Panc1 (cell line): ENCODE data around the gene HSPA4.

Experiments
- CTCF ChIP-seq: fragments of 450-650 bp; IDR thresholded peaks from 2 replicates; pipeline ENCODE4 v1.5.1; 2017; ENCODE audit warnings: mild to moderate bottlenecking
- POLR2AphosphoS5 ChIP-seq: IDR thresholded peaks from 2 replicates; pipeline ENCODE4 v1.6.1; 2012; ENCODE audit warnings: mild to moderate bottlenecking, low read depth, low read length, moderate library complexity
- SIN3A ChIP-seq: IDR thresholded peaks from 2 replicates; pipeline ENCODE4 v1.6.1; 2012; ENCODE audit warnings: low read depth, mild to moderate bottlenecking, low read length, moderate library complexity, borderline replicate concordance; ENCODE audit not compliant: insufficient read depth
- TCF7L2 ChIP-seq: IDR thresholded peaks from 2 replicates; pipeline ENCODE4 v1.6.1; 2011; ENCODE audit warnings: mild to moderate bottlenecking, low read depth, low read length, inconsistent platforms

GRCh38 chr5:133029416-133029815 is 22.4 kb upstream of the HSPA4 start:
- TF ChIP-seq CTCF (no peak), SIN3A (no peak), POLR2AphosphoS5 (no peak), TCF7L2 (no peak)
